ENCODE data around the gene UGT1A9.
"Not testable (repeated sequence)": the region's sequence is repeated elsewhere in the genome, so short reads cannot be mapped to it uniquely, and the experiment has no call there.

Gene UGT1A9

DNA sequence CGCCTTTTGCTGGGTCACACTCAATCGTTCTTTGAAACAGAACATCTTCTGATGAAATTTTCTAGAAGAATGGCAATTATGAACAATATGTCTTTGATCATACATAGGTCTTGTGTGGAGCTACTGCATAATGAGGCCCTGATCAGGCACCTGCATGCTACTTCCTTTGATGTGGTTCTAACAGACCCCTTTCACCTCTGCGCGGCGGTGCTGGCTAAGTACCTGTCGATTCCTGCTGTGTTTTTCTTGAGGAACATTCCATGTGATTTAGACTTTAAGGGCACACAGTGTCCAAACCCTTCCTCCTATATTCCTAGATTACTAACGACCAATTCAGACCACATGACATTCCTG, 41.5 kb downstream of the UGT1A9 start:
- DNase-seq, result no peak

DNA sequence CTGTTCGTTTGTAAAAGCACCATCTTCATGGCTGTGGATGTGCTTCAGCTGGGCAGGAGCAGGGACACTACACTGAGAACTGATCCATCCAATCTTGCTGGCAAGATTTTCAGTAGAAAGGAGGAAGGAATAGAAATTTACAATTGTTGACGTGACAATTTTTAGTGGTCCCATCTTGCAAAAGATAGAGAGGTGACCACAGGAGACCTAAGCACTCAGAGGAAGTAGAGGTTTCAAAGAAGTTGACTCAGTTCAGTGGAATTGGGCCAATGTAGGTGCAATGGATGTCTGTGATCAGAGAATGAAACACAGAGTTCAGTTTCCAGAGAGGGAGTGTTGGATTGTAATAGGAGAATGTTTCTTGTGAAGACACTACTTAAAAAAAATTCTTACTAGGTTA, 42.4 kb downstream of the UGT1A9 start:
- no peak for DNase-seq

DNA sequence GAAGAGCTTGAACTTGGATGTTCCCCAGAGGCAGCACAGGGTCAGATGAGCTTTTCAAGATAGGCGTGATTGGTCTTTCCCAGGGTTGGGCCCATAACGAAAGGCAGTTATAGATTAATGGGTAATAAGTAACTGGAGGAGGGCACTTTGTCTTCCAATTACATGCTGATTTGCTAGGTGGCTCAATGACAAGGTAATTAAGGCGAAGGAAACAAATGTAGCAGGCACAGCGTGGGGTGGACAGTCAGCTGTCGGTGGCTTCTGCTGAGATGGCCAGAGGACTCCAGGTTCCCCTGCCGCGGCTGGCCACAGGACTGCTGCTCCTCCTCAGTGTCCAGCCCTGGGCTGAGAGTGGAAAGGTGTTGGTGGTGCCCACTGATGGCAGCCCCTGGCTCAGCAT, 46.9 kb downstream of the UGT1A9 start, which contains the start of gene UGT1A4:
TSS of gene UGT1A4 (plus strand) at position 185 of the 400 bp plus-strand sequence. CDS start at position 270, 85 bp downstream.
- DNase-seq, result no peak

DNA sequence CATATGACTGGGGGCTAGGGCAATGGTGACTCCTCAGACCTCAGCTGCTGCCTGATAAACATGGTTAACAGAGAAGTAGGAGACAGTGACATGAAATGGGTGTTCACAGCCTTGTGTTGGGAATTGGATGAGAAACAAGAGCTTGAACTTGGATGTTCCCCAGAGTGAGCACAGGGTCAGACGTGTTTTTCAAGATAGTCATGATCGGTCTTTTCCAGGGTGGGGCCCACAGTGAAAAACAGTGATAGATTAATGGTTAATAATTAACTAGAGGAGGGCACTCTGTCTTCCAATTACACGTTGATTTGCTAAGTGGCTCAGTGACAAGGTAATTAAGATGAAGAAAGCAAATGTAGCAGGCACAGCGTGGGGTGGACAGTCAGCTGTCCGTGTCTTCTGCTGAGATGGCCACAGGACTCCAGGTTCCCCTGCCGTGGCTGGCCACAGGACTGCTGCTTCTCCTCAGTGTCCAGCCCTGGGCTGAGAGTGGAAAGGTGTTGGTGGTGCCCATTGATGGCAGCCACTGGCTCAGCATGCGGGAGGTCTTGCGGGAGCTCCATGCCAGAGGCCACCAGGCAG, 57.1 kb downstream of the UGT1A9 start, which contains the start of gene UGT1A3:
TSS of gene UGT1A3 (plus strand) at position 320 of the 579 bp plus-strand sequence. CDS start at position 405, 85 bp downstream.
- DNase-seq, result no peak

DNA sequence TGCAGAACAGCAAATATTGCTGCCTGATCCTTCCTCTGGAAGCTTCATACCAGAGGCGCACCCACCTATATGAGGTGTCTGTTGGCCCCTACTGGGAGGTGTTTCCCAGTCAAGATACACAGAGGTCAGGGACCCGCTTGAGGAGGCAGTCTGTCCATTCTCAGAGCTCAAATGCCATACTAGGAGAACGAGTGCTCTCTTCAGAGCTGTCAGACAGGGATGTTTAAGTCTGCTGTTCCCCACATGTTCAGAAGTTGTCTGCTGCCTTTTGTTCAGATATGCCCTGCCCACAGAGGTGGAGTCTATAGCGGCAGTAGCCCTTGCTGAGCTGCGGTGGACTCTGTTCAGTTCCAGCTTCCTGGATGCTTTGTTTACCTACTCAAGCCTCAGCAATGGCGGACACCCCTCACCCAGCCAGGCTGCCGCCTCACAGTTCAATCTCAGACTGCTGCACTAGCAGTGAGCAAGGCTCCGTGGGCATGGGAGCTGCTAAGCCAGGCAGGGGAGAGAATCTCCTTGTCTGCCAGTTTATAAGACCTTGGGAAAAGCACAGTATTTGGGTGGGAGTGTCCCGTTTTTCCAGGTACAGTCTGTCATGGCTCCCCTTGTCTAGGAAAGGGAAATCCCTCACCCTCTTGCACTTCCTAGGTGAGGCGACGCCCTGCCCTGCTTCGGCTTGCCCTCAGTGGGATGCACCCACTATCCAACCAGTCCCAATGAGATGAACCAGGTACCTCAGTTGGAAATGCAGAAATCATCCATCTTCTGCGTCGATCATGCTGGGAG, 65.4 kb downstream of the UGT1A9 start:
- not testable (repeated sequence) for DNase-seq

DNA sequence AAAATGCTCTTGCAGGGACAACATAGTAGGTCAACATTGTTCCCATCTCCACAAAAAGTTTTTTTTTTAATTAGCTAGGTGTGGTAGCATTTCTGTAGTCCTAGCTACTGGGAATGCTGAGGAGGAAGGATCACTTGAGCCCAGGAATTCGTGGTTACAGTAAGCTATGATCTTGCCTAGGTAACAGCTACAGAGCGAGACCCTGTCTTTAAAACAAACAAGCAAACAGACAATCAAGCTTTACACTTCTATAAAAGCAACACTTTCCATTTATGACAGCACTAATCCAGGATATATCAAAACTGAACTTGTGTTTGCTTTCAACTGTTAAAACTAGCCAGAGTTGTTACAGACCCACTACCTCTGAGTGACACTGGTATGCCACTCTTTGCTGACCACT, 69.2 kb downstream of the UGT1A9 start:
- DNase-seq, result no peak

DNA sequence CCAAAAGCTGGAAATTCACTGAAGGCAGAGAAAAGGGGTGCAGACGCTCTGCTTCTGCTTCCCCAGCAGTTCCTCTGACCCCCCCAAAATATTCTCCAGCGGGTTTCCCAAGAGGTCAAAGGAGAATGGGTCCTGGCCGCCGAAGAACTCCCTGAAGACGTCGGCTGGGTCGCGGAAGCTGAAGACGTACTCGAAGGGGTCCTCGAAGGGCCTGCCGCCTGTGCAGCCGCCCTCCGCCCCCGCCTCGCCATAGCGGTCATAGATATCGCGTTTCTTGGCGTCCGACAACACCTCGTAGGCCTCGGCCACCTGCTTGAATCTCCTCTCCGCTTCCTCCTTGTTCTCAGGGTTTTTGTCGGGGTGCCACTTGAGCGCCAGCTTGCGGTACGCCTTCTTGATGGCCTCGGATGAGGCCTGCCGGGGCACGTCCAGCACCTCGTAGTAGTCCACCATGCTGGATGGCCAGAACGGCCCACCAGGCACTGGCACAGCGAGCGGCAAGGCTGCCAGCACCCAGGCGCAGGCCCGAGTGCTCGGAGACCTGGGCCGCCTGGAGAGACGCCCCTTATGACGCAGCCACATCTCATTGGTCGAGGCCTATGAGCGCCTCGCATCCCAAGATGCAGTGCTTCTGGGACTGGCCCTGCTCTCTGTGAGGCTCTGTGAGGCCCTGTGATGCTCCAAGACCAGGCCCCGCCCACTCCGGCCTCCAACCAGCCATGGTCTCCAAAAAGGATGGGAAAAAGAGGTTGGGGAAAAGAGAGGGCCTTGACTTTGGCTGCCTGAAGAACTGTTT, 72.0 kb downstream of the UGT1A9 start:
- DNase-seq, result no peak

DNA sequence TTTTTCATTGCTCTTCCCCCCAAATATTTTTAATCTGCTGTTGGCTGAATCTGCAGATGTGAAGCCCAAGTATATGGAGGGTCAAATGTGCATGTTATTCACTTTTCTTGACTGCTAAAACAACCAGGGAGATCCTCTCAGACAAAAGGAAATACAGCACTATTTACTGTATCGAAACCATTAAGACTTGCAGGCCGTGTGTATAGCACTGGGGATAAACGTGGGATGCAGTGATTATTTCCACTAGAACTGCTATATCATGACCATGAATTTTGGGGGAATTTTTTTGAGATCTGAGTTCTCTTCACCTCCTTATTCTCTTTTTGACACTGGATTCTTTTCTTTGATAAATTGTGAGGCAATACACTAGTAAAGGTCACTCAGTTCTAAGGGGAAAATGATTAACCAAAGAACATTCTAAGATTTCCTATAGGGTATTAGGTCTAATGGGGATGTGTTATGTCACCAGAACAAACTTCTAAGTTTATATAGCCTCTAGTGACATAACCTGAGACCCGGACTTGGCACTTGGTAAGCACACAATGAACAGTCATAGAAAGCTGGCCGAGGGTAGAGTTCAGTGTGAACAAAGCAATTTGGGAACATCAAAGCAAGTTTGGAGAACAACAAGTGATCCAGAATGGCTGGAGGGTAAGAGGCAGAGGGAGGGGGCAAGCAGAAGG, 73.5 kb downstream of the UGT1A9 start:
- no peak for DNase-seq

DNA sequence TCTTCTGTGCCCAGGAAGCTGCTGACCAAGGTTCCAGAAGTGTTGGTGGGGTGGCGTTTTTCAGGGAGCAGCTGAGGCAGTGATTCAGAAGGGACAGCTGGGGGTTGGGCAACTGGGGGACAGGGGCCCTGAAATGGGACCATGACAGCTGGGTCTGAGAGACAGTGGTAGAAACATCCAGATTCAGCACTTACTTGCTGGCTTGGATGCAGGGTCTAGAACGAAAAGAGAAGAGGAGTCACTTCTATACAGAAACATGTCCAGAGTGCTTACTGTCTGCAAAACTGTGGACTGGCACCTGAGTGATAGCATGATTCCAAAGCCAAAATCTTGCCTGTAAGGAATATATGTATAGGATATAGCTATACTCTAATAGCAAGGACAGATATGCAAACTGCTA, 74.1 kb downstream of the UGT1A9 start:
- not testable (repeated sequence) for DNase-seq

DNA sequence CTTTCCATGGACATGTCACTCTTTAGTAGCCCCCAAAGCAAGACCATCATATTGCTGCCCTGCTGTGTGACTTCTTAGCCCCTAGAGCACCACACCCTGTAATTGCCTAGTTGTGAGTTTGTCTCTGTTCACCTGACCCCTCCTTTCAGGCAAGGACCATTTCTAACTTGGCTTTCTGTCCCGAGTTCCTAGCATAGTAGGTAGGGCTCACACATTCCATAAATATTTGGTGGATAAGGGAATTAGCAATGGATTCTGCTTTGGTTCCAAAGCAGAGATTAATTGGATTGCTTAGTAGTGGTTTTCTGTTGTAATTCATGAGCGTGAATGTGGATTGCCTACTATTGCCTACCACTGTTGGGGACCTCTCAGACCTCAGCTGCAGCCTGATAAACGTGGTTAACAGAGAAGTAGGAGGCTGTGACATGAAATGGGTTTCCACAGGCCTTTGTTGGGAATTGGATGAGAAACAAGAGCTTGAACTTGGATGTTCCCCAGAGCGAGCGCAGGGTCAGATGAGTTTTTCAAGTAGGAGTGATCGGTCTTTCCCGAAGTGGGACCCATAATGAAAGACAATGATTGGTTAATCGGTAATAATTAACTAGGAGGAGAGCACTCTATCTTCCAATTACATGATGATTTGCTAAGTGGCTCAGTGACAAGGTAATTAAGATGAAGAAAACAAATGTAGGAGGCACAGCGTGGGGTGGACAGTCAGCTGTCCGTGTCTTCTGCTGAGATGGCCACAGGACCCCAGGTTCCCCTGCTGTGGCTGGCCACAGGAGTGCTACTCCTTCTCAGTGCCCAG, 75.0 kb downstream of the UGT1A9 start:
- DNase-seq, result no peak

DNA sequence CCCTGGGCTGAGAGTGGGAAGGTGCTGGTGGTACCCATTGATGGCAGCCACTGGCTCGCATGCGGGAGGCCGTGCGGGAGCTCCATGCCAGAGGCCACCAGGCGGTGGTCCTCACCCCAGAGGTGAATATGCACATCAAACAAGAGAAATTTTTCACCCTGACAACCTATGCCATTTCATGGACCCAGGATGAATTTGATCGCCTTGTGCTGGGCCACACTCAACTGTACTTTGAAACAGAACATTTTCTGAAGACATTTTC, 75.5 kb downstream of the UGT1A9 start:
- no peak for DNase-seq

DNA sequence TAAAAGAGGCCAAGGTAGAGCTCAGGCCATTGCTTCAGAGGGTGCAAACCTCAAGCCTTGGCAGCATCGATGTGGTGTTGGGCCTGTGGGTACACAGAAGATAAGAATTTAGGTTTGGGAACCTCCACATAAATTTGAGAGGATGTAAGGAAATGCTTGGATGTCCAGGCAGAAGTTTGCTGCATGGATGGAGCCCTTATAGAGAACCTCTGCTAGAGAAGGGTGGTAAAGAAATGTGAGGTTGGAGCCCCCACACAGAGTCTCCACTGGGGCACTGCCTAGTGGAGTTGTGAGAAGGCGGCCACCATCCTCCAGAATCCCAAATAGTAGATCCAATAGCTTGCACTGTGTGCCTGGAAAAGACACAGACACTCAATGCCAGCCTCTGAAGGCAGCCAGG, 79.0 kb downstream of the UGT1A9 start:
- not testable (repeated sequence) for DNase-seq

DNA sequence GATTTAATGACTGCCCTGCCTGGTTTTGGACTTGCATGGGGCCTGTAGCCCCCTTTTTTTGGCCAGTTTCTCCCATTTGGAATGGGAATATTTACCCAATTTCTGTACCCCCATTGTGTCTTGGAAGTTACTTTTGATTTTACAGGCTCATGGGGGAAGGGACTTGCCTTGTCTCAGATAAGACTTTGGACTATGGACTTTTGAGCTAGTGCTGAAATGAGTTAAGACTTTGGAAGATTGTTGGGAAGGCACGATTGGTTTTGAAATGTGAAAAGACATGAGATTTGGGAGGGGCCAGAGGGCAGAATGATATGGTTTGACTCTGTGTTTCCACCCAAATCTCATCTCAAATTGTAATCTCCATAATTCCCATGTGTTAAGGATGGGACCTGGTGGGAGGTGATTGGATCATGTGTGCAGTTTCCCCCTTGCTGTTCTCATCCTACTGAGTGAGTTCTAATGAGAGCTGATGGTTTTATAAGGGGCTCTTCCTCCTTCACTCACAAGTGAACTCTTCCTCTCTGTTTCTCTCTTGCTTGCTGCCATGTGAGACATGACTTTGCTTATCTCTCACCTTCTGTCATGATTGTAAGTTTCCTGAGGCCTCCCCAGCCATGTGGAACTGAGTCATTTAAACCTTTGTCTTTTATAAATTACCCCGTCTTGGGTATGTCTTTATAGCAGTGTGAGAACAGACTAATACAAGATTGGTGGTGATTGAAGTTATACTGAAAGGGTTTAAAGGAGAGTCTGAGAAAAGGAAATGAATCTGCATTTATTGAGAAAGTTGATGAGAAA, 79.7 kb downstream of the UGT1A9 start:
- not testable (repeated sequence) for DNase-seq

DNA sequence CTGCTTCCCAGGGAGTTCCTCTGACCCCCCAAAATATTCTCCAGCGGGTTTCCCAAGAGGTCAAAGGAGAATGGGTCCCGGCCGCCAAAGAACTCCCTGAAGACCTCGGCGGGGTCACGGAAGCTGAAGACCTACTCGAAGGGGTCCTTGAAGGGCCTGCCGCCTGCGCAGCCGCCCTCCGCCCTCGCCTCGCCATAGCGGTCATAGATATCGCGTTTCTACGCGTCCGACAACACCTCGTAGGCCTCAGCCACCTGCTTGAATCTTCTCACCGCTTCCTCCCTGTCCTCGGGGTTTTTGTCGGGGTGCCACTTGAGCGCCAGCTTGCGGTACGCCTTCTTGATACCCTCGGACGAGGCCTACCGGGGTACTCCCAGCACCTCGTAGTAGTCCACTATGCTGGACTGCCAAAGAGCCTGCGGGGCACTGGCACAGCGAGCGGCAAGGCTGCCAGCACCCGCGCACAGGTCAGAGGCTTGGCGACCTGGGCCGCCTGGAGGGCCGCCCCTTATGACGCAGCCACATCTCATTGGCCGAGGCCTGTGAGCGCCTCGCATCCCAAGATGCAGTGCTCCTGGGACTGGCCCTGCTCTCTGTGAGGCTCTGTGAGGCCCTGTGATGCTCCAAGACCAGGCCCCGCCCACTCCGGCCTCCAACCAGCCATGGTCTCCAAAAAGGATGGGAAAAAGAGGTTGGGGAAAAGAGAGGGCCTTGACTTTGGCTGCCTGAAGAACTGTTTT, 83.3 kb downstream of the UGT1A9 start:
- DNase-seq, result no peak

DNA sequence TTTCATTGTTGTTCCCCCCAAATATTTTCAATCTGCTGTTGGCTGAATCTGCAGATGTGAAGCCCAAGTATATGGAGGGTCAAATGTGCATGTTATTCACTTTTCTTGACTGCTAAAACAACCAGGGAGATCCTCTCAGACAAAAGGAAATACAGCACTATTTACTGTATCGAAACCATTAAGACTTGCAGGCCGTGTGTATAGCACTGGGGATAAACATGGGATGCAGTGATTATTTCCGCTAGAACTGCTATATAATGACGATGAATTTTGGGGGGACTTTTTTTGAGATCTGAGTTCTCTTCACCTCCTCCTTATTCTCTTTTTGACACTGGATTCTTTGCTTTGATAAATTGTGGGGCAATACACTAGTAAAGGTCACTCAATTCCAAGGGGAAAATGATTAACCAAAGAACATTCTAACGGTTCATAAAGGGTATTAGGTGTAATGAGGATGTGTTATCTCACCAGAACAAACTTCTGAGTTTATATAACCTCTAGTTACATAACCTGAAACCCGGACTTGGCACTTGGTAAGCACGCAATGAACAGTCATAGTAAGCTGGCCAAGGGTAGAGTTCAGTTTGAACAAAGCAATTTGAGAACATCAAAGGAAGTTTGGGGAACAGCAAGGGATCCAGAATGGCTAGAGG, 84.9 kb downstream of the UGT1A9 start:
- DNase-seq, result no peak

DNA sequence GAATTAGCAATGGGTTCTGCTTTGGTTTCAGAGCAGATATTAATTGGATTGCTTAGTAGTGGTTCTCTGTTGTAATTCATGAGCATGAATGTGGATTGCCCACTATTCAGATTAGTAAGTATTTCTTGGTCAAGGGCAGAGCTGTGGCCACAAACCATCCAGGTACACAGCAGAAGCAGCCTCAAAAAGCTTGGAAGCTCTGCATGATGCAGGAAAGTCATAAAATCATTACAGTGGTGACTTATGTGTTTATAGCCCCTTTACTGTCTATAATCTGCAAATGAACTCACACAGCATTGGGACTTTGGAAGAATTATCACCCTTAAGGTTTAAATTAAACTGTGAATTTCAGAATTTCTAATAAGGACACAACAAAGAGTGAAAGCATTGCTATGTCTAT, 86.4 kb downstream of the UGT1A9 start:
- no peak for DNase-seq

DNA sequence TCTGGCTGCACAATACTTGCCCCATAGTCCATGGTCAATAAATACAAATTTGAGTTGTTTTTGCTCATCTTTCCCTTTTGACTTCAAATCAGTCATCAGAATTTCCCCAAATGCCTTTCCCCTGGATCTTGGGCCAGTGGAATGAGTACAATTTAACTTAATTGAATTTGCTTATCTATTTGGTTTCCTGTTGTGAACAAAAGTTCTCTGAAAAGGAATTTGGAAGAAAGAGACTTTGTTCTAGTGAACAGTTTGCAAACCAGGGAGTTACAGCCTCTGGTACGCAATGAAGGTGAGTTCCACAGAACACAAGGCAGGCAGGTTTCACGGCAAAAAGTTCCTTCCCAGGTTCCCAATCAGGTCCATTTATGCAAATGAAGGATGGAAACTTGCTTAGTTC, 87.2 kb downstream of the UGT1A9 start:
- no peak for DNase-seq

DNA sequence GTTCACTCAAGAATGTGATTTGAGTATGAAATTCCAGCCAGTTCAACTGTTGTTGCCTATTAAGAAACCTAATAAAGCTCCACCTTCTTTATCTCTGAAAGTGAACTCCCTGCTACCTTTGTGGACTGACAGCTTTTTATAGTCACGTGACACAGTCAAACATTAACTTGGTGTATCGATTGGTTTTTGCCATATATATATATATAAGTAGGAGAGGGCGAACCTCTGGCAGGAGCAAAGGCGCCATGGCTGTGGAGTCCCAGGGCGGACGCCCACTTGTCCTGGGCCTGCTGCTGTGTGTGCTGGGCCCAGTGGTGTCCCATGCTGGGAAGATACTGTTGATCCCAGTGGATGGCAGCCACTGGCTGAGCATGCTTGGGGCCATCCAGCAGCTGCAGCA, 88.3 kb downstream of the UGT1A9 start, which contains the start of gene UGT1A1:
TSS of gene UGT1A1 (plus strand) at position 228 of the 400 bp plus-strand sequence. CDS start at position 246, 18 bp downstream.
- DNase-seq, result no peak

DNA sequence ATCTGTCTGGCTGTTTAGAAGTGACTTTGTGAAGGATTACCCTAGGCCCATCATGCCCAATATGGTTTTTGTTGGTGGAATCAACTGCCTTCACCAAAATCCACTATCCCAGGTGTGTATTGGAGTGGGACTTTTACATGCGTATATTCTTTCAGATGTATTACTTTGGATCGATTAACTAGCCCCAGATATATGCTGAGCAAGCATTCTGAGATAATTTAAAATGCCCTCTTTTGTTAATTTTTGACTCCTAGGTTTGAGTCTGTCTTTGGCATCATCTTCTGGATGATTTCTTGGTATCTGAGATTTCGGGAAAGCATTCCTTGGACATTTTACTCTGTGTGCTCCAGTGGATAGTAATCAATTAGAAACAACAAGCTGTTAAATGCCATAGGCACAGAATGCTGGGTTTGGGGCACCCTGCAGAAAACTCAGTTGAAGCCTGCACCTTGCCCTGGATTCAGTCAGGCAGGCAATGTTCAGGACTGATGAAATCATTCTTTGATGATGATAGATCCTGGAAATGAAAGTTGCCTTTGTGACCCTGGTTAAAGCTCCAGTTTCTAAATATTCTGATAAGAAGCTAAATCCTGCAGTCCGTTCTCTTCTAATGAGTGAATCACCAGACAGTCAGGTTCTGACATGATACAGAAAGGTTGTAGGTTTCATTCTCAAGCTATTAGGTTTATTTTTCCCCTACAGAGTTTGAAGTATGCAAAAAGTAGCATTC, 89.5 kb downstream of the UGT1A9 start:
- DNase-seq, result no peak

DNA sequence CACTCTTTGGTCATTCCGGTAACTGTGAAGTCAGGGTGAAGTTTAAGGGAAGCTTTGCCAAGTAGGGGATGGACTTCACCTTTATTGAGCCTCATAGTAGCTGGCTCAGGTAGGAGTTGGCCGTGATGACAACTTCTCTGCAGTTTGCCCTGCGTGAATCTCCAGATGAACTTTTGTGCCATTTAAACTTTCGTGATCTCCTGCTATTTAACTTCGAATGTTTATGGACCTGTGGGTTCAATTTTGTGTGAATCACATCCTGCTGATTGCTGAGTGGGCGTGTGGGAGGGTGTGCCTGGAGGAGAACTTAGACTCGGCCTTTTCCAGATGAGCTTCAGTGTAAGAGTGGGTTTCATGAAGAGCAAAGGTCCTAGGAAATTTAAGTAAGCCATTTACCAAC, 92.6 kb downstream of the UGT1A9 start:
- DNase-seq, result no peak
